Trophoblast cell (in vitro differentiated cells and primary cell): Measurements from ENCODE around the gene ANKRD33B.

Experiments
- DNase-seq, 2 donors: peaks; one replicate each; pipeline ENCODE4 v3.0.0-alpha.2; 2016
- H2AFZ ChIP-seq: 2 replicates; pipeline ENCODE4 v1.6.1; 2013; ENCODE audit warnings: low read length, moderate library complexity, mild to moderate bottlenecking; ENCODE audit not compliant: insufficient read depth, poor library complexity
- H2AK5ac ChIP-seq: 2 replicates; pipeline ENCODE4 v1.6.1; 2013; ENCODE audit warnings: mild to moderate bottlenecking, low read length
- H2BK120ac ChIP-seq: 2 replicates; pipeline ENCODE4 v1.6.1; 2013; ENCODE audit warnings: low read length, mild to moderate bottlenecking, moderate library complexity; ENCODE audit not compliant: insufficient read depth, poor library complexity
- H2BK12ac ChIP-seq: 2 replicates; pipeline ENCODE4 v1.6.1; 2013; ENCODE audit warnings: mild to moderate bottlenecking, low read length, moderate library complexity
- H2BK5ac ChIP-seq: 2 replicates; pipeline ENCODE4 v1.6.1; 2013; ENCODE audit warnings: low read length, low read depth, moderate library complexity, mild to moderate bottlenecking; ENCODE audit not compliant: poor library complexity
- H3K14ac ChIP-seq: 2 replicates; pipeline ENCODE4 v1.6.1; 2013; ENCODE audit warnings: mild to moderate bottlenecking, low read length
- H3K18ac ChIP-seq: 2 replicates; pipeline ENCODE4 v1.6.1; 2013; ENCODE audit warnings: mild to moderate bottlenecking, low read length
- H3K23ac ChIP-seq: 2 replicates; pipeline ENCODE4 v1.6.1; 2013; ENCODE audit warnings: low read length
- H3K27ac ChIP-seq: 2 replicates; pipeline ENCODE4 v1.5.1; 2013; ENCODE audit warnings: low read depth, mild to moderate bottlenecking, inconsistent platforms, low read length, moderate library complexity
- H3K27me3 ChIP-seq: 2 replicates; pipeline ENCODE4 v1.6.1; 2013; ENCODE audit warnings: inconsistent platforms, mild to moderate bottlenecking, low read length, moderate library complexity; ENCODE audit not compliant: insufficient read depth
- H3K36me3 ChIP-seq, 2 experiments: 1 replicate in 1 of 2; 2 replicates in 1 of 2; pipeline ENCODE4 v1.6.1; 2013; ENCODE audit warnings: low read length in 2 of 2, mild to moderate bottlenecking in 2 of 2, moderate library complexity in 1 of 2; ENCODE audit not compliant: insufficient read depth in 2 of 2, control insufficient read depth in 1 of 2
- H3K4ac ChIP-seq: 2 replicates; pipeline ENCODE4 v1.6.1; 2013; ENCODE audit warnings: low read depth, mild to moderate bottlenecking, low read length, moderate library complexity
- H3K4me1 ChIP-seq, 2 experiments: 1 replicate in 1 of 2; 2 replicates in 1 of 2; pipeline ENCODE4 v1.6.1; 2013; ENCODE audit warnings: low read length in 2 of 2, mild to moderate bottlenecking in 2 of 2, moderate library complexity in 1 of 2; ENCODE audit not compliant: insufficient read depth in 2 of 2, control insufficient read depth in 1 of 2
- H3K4me2 ChIP-seq: 2 replicates; pipeline ENCODE4 v1.6.1; 2013; ENCODE audit warnings: inconsistent platforms, mild to moderate bottlenecking, low read length, moderate library complexity
- H3K4me3 ChIP-seq: 2 replicates; pipeline ENCODE4 v1.5.1; 2013; ENCODE audit warnings: mild to moderate bottlenecking, low read depth, low read length, inconsistent platforms
- H3K79me1 ChIP-seq: one replicate; pipeline ENCODE4 v1.6.1; 2013; ENCODE audit warnings: low read length
- H3K79me2 ChIP-seq: 2 replicates; pipeline ENCODE4 v1.6.1; 2013; ENCODE audit warnings: low read length, mild to moderate bottlenecking; ENCODE audit not compliant: control insufficient read depth, insufficient read depth, poor library complexity
- H3K9ac ChIP-seq: 2 replicates; pipeline ENCODE4 v1.6.1; 2013; ENCODE audit warnings: mild to moderate bottlenecking, low read length
- H3K9me3 ChIP-seq: 2 replicates; pipeline ENCODE4 v1.6.1; 2013; ENCODE audit warnings: low read depth, mild to moderate bottlenecking, control low read depth, inconsistent platforms, low read length; ENCODE audit not compliant: insufficient read depth
- H4K12ac ChIP-seq: 2 replicates; pipeline ENCODE4 v1.6.1; 2013; ENCODE audit warnings: low read depth, mild to moderate bottlenecking, low read length, moderate library complexity
- H4K8ac ChIP-seq: 2 replicates; pipeline ENCODE4 v1.6.1; 2013; ENCODE audit warnings: low read depth, mild to moderate bottlenecking, low read length, moderate library complexity
- H4K91ac ChIP-seq: one replicate; pipeline ENCODE4 v1.6.1; 2013; ENCODE audit warnings: low read depth, mild to moderate bottlenecking, low read length, moderate library complexity
- WGBS: extraction: QIAGEN DNeasy Blood & Tissue Kit; methylation state at CpG from one replicate; pipeline ENCODE4 v1.1.7; 2013; ENCODE audit warnings: missing lambda C conversion rate; ENCODE audit not compliant: insufficient read length, insufficient coverage; ENCODE audit errors: extremely low coverage; 5-methylcytosine and 5-hydroxymethylcytosine counted together

Gene ANKRD33B

DNA sequence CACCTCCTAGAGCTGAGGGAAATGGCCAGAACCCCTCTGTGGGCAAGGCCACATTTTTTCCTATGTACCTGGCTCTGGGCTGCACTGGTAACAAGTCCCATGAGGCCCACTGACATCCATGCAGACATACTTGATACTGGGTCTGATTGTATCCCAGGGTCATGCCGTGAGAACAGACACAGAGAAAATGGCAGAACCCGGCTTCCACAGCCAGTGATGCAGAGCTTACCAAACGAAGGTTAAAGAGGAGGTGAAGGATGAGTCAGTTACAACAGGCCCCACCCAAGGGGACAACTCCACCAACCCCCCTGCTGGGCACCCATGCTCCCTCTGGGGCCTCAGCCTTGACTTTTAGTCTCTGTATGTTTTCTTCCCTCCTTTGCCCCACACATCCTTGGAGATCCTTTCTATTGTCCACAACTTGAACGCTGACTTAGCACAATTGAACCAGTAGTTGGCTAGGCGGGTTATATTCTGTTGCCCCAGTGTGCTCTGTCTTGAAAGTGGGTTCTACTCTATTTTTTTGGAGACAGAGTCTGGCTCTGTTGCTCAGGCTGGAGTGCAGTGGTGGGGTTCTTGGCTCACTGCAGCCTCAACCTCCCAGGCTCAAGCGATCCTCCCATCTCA lies 103.7 kb downstream of the ANKRD33B start:
- no CpG with 5 or more reads among the region's 6 CpGs for WGBS

DNA sequence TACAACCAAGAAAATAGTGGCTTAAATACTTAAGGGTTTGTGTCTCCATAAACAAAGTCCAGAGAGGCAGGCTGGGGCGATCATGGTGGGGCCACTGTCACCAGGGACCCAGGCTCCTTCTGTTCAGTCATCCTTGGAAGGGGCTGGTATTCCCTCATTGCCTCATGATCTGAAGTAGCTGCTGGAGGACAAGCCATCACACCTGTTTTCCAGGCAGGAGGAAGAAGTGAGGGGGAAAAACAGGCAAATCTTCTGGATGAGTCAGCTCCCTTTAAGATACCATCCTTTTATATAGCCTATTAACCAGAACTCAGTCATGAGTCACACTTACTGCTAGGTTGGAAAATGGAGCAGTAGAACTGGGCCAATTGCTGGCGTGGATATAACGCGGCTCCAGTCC lies 104.8 kb downstream of the ANKRD33B start:
- no peak overlapping the region for H3K9ac ChIP-seq
- DNase-seq, result peak in 1 of 2 donors; percentile 27

More for the DNA sequence above, 103.7 kb downstream of the ANKRD33B start:
- Histone ChIP-seq H2BK5ac (no peak overlapping the region), H2BK120ac (no peak overlapping the region), H2AK5ac (no peak overlapping the region), H3K27ac (no peak overlapping the region), H3K4ac (no peak overlapping the region), H3K23ac (no peak overlapping the region), H4K8ac (no peak overlapping the region), H3K4me3 (no peak overlapping the region), H3K79me1 (no peaks in the 10 kb centered on the region), H4K12ac (no peak overlapping the region), H3K4me2 (no peak overlapping the region), H4K91ac (no peak overlapping the region), H3K4me1 (no peaks in the 10 kb centered on the region), H3K14ac (no peak overlapping the region), H3K9ac (no peak overlapping the region), H2AFZ (no peak overlapping the region), H3K27me3 (no peaks in the 10 kb centered on the region), H3K36me3 (no peaks in the 10 kb centered on the region), H3K79me2 (no peaks in the 10 kb centered on the region), H3K18ac (no peak overlapping the region), H3K9me3 (peaks cover 4% of the 10 kb centered on the region), H2BK12ac (no peak overlapping the region)
- DNase-seq, result no peak

DNA sequence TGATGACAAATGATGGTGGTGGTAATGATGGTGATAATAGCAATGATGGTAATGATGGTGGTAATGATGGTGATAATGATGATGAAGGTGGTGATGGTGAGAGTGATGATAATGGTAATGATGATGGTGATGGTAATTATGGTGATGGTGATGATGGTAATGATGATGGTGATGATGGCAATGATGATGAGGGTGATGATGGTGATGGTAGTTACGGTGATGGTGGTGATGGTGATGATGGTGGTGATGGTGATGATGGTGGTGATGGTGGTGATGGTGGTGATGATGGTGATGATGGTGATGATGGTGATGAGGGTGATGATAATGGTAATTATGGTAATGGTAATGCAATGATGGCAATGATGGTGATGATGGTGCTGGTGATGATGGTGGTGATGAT lies 106.1 kb downstream of the ANKRD33B start:
- Histone ChIP-seq H2BK5ac (no peak overlapping the region), H3K4ac (no peak overlapping the region), H2AFZ (no peak overlapping the region), H3K4me3 (no peak overlapping the region), H4K8ac (no peak overlapping the region), H3K23ac (no peak overlapping the region), H2BK12ac (no peak overlapping the region), H3K79me1 (no peaks in the 10 kb centered on the region), H3K14ac (no peak overlapping the region), H3K79me2 (no peaks in the 10 kb centered on the region), H3K9ac (no peak overlapping the region), H3K27ac (no peak overlapping the region), H2AK5ac (no peak overlapping the region), H3K4me2 (no peak overlapping the region), H3K9me3 (peaks cover 4% of the 10 kb centered on the region), H3K4me1 (no peaks in the 10 kb centered on the region), H4K12ac (no peak overlapping the region), H3K36me3 (no peaks in the 10 kb centered on the region), H4K91ac (no peak overlapping the region), H3K27me3 (no peaks in the 10 kb centered on the region), H3K18ac (no peak overlapping the region), H2BK120ac (no peak overlapping the region)
- DNase-seq, result no peak
- no CpG with 5 or more reads among the region's 1 CpG for WGBS

More for the DNA sequence above, 104.8 kb downstream of the ANKRD33B start:
- Histone ChIP-seq H3K36me3 (no peaks in the 10 kb centered on the region), H3K4me1 (no peaks in the 10 kb centered on the region), H3K23ac (no peak overlapping the region), H2BK5ac (no peak overlapping the region), H4K91ac (no peak overlapping the region), H4K8ac (no peak overlapping the region), H2AK5ac (no peak overlapping the region), H3K18ac (no peak overlapping the region), H3K79me2 (no peaks in the 10 kb centered on the region), H2AFZ (no peak overlapping the region), H3K4me2 (no peak overlapping the region), H4K12ac (no peak overlapping the region), H3K4ac (no peak overlapping the region), H2BK12ac (no peak overlapping the region), H3K14ac (no peak overlapping the region), H2BK120ac (no peak overlapping the region), H3K27ac (no peak overlapping the region), H3K27me3 (no peaks in the 10 kb centered on the region), H3K9me3 (peaks cover 4% of the 10 kb centered on the region), H3K79me1 (no peaks in the 10 kb centered on the region), H3K4me3 (no peak overlapping the region)
- no CpG with 5 or more reads among the region's 4 CpGs for WGBS

DNA sequence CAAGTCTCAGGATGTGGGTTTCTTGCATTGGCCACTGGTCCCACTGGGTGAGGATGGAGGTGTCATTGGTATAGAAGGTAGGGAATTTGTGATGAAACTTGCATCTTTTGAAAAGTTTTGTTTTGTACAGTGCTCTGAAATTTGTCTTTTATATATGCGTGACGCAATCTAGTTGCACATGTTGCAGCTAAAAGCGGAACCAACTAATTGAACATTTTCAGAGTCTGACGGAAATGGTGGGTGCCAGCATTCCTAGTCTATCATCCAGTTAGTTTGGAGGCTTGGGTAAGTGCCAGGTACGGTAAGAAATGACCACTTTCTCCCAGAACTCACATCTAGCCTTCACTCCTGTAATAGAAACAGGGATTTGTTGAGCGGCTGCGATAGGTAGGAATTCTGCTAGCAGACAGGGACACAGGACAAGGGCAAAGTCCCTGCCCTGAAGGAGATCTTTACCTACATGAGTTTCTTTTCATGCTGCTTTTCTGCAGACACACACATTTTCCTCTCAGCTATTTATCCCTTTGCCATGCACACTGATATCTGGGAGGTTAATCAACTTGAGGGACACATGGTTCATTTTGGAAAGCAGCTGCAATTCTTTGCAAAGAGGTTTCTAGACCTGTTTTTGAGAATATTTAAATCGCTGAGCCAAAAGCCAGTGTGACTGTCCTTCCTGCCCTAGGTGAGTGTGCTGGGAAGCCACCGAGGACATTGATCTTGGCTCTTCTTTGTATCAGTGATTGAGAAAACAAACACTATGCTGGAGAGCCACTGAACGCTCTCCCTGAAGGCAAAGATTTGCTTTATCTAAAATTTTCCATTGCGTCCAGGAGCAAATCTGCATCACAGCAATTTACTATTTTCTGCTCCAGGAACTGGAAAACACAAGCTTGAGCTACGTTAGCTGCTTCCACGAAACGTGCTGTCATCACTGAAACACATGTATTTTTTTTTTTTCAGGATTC lies 107.5 kb downstream of the ANKRD33B start:
- no peak for DNase-seq
- H2BK12ac ChIP-seq, result no peak overlapping the region
- no peak overlapping the region for H2AK5ac ChIP-seq
- H4K8ac ChIP-seq, result no peak overlapping the region
- H3K9ac ChIP-seq, result no peak overlapping the region
- no peak overlapping the region for H2AFZ ChIP-seq
- H3K4me2 ChIP-seq, result no peak overlapping the region
- no peak overlapping the region for H3K4ac ChIP-seq
- no peak overlapping the region for H3K18ac ChIP-seq
- H3K27ac ChIP-seq, result no peak overlapping the region
- H3K14ac ChIP-seq, result no peak overlapping the region
- no peaks in the 10 kb centered on the region for H3K79me2 ChIP-seq
- no peaks in the 10 kb centered on the region for H3K4me1 ChIP-seq
- no peak overlapping the region for H4K12ac ChIP-seq
- peaks cover 4% of the 10 kb centered on the region for H3K9me3 ChIP-seq
- no peaks in the 10 kb centered on the region for H3K27me3 ChIP-seq
- no peak overlapping the region for H4K91ac ChIP-seq
- no peak overlapping the region for H3K4me3 ChIP-seq
- no peaks in the 10 kb centered on the region for H3K36me3 ChIP-seq
- H3K79me1 ChIP-seq, result no peaks in the 10 kb centered on the region
- H3K23ac ChIP-seq, result no peak overlapping the region
- H2BK5ac ChIP-seq, result no peak overlapping the region
- no peak overlapping the region for H2BK120ac ChIP-seq
- WGBS, result no CpG with 5 or more reads among the region's 14 CpGs
